NCI-H82 treated with DMSO at 0.1 percent for 48 hours (cell line): Measurements from ENCODE around the gene FIBCD1.
"Not testable (repeated sequence)": the region's sequence is repeated elsewhere in the genome, so short reads cannot be mapped to it uniquely, and the experiment has no call there.

Experiments
- DNase-seq: peaks from one replicate; lab custom pipeline; 2025; ENCODE audit not compliant: unreplicated experiment; lab: John Stamatoyannopoulos, UW

FIBCD1 gene

GRCh38 chr9:130973686-130974281 is 34.7 kb upstream of the FIBCD1 start:
- no peak for DNase-seq

GRCh38 chr9:130972957-130973685 is 34.1 kb upstream of the FIBCD1 start:
- no peak for DNase-seq

- DNase-seq = no peak
These were observed 33.4 kb upstream of the FIBCD1 start for GRCh38 chr9:130972277-130972956.

- no peak for DNase-seq
These were observed 32.3 kb upstream of the FIBCD1 start for GRCh38 chr9:130971294-130971849.

GRCh38 chr9:130970855-130971254 is 31.8 kb upstream of the FIBCD1 start:
- no peak for DNase-seq

- DNase-seq = no peak
These were observed 31.0 kb upstream of the FIBCD1 start for GRCh38 chr9:130970052-130970451.

GRCh38 chr9:130965680-130966079 is 26.6 kb upstream of the FIBCD1 start:
- DNase-seq = no peak

- no peak for DNase-seq
These were observed 24.9 kb upstream of the FIBCD1 start for GRCh38 chr9:130963916-130964315.

GRCh38 chr9:130963337-130963908 is 24.4 kb upstream of the FIBCD1 start:
- DNase-seq = no peak

- DNase-seq = no peak
These were observed 23.6 kb upstream of the FIBCD1 start for GRCh38 chr9:130962418-130963316.

- no peak for DNase-seq
These were observed 22.7 kb upstream of the FIBCD1 start for GRCh38 chr9:130961511-130962300.

GRCh38 chr9:130960522-130961378 is 21.7 kb upstream of the FIBCD1 start:
- no peak for DNase-seq

GRCh38 chr9:130959809-130960334 is 20.8 kb upstream of the FIBCD1 start:
- no peak for DNase-seq

GRCh38 chr9:130958564-130958963 is 19.5 kb upstream of the FIBCD1 start:
- DNase-seq = not testable (repeated sequence)

- no peak for DNase-seq
These were observed 18.6 kb upstream of the FIBCD1 start for GRCh38 chr9:130957451-130958203.

GRCh38 chr9:130956636-130957450 is 17.8 kb upstream of the FIBCD1 start:
- no peak for DNase-seq
